ENCODE measurements around the gene UCP2. TPM values are rescaled to one million over a fixed set of nuclear protein-coding genes. Genes with fewer than 3 reads are reported as not detected.

The UCP2 gene
- total and polyA plus RNA-seq, 9 of the 15 experiments (the other 6 are each of a cell fraction or from before 2014, with no cell fraction given), result 19.2 to 216 (median 87.9) TPM

DNA sequence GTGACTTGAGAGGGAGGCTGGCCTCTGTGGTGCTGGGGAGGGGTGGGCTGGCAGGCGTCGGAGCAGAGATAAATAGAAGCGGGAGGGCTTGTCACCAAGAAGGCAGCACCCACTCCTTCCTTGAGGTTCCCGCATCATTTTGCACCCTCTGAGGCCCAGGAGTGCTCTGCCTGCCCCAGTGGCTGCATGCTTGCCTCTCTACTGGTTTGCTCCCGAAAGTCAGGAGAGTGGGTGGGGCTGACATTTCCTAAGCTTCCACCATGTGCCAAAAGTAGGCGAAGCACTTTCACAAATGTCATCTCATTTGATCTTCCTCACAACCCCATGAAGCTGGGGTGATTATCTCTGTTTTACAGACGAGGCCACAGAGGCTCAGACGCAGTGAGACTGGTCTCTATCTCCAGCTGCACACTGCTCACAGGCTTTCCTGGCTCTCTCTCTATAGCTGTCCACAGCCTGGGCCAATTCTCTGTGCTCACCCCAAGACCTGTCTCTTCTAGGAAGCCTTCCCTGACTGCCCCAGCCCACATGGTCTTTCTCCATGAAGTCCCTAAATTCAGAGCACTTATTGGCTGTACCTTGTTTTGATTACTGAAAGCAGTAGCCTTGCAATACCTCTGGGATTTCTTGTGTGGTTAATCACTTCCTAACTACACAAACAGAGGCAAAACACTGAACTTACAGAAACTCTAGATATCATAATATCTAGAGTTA lies 28.9 kb upstream of the UCP2 start (continued):
- peak; percentile 63 for TF ChIP-seq FOSL1 (tag; conservative IDR thresholded peaks at IDR 0.05)
- peak; percentile 91 for TF ChIP-seq MECOM (CRISPR knock-in tag; IDR thresholded peaks at IDR 0.05)
- 0 out of 2 replicates have a peak, but pooled peaks have one; percentile 8 for TF ChIP-seq ZBTB1 (CRISPR knock-in tag; IDR thresholded peaks at IDR 0.05; ENCODE audit: borderline replicate concordance, low read depth)
- peak; percentile 33 for TF ChIP-seq NCOA4 (IDR thresholded peaks at IDR 0.05; ENCODE audit: partially characterized antibody)
- peak; percentile 88 for TF ChIP-seq PTBP1 (IDR thresholded peaks at IDR 0.05; ENCODE audit: low read depth, low read length)
- TF ChIP-seq MEF2D (tag; conservative IDR thresholded peaks at IDR 0.05; ENCODE audit: low read depth), result peak; percentile 85; the same call in 1 of the 2 replicates
- TF ChIP-seq, protein P1, sequence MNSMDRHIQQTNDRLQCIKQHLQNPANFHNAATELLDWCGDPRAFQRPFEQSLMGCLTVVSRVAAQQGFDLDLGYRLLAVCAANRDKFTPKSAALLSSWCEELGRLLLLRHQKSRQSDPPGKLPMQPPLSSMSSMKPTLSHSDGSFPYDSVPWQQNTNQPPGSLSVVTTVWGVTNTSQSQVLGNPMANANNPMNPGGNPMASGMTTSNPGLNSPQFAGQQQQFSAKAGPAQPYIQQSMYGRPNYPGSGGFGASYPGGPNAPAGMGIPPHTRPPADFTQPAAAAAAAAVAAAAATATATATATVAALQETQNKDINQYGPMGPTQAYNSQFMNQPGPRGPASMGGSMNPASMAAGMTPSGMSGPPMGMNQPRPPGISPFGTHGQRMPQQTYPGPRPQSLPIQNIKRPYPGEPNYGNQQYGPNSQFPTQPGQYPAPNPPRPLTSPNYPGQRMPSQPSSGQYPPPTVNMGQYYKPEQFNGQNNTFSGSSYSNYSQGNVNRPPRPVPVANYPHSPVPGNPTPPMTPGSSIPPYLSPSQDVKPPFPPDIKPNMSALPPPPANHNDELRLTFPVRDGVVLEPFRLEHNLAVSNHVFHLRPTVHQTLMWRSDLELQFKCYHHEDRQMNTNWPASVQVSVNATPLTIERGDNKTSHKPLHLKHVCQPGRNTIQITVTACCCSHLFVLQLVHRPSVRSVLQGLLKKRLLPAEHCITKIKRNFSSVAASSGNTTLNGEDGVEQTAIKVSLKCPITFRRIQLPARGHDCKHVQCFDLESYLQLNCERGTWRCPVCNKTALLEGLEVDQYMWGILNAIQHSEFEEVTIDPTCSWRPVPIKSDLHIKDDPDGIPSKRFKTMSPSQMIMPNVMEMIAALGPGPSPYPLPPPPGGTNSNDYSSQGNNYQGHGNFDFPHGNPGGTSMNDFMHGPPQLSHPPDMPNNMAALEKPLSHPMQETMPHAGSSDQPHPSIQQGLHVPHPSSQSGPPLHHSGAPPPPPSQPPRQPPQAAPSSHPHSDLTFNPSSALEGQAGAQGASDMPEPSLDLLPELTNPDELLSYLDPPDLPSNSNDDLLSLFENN (IDR thresholded peaks at IDR 0.05; ENCODE audit: low read depth in 2 of 2, low read length in 2 of 2), result peak in 1 of 2 experiments; percentile 96; a peak in 2 of 4 replicates
- peak; percentile 67 for TF ChIP-seq DACH1 (IDR thresholded peaks at IDR 0.05; ENCODE audit: partially characterized antibody)
- peak; percentile 100 for TF ChIP-seq L3MBTL2 (IDR thresholded peaks at IDR 0.05)
- peak; percentile 90 for TF ChIP-seq NEUROD1 (IDR thresholded peaks at IDR 0.05; ENCODE audit: borderline replicate concordance, low read depth, low read length, partially characterized antibody)
- peak; percentile 6 for TF ChIP-seq POLR3A (IDR thresholded peaks at IDR 0.05; ENCODE audit: borderline replicate concordance, extremely low read depth, insufficient read depth, insufficient read length)
- peak; percentile 88 for TF ChIP-seq ETV5 (CRISPR knock-in tag; IDR thresholded peaks at IDR 0.05; ENCODE audit: low read depth)
- 0 out of 2 replicates have a peak, but pooled peaks have one; percentile 64 for TF ChIP-seq ZNF324 (CRISPR knock-in tag; IDR thresholded peaks at IDR 0.05)
- TF ChIP-seq MXI1 (IDR thresholded peaks at IDR 0.05; ENCODE audit: low read depth, low read length), result peak; percentile 82; the same call in 1 of the 2 replicates
- peak in 1 of 2 experiments; percentile 60; a peak in 1 of 4 replicates for TF ChIP-seq SIN3A (IDR thresholded peaks at IDR 0.05; ENCODE audit: borderline replicate concordance in 2 of 2, control insufficient read depth in 1 of 2, low read depth in 2 of 2, low read length in 2 of 2)
- TF ChIP-seq HSF4 (CRISPR knock-in tag; IDR thresholded peaks at IDR 0.05; ENCODE audit: borderline replicate concordance), result peak; percentile 85; the same call in 1 of the 2 replicates
- TF ChIP-seq, protein P2, sequence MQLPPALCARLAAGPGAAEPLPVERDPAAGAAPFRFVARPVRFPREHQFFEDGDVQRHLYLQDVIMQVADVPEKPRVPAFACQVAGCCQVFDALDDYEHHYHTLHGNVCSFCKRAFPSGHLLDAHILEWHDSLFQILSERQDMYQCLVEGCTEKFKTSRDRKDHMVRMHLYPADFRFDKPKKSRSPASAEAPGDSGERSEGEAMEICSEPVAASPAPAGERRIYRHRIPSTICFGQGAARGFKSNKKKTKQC (CRISPR knock-in tag; IDR thresholded peaks at IDR 0.05), result peak; percentile 56
- TF ChIP-seq ZNF12 (CRISPR knock-in tag; IDR thresholded peaks at IDR 0.05), result no peak
- no peak for TF ChIP-seq ZNF717 (CRISPR knock-in tag; IDR thresholded peaks at IDR 0.05)
- peak; percentile 70 for TF ChIP-seq SMAD1 (IDR thresholded peaks at IDR 0.05; ENCODE audit: low read depth, low read length, partially characterized antibody)
- TF ChIP-seq, protein P3, sequence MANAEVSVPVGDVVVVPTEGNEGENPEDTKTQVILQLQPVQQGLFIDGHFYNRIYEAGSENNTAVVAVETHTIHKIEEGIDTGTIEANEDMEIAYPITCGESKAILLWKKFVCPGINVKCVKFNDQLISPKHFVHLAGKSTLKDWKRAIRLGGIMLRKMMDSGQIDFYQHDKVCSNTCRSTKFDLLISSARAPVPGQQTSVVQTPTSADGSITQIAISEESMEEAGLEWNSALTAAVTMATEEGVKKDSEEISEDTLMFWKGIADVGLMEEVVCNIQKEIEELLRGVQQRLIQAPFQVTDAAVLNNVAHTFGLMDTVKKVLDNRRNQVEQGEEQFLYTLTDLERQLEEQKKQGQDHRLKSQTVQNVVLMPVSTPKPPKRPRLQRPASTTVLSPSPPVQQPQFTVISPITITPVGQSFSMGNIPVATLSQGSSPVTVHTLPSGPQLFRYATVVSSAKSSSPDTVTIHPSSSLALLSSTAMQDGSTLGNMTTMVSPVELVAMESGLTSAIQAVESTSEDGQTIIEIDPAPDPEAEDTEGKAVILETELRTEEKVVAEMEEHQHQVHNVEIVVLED (CRISPR knock-in tag; IDR thresholded peaks at IDR 0.05), result 0 out of 2 replicates have a peak, but pooled peaks have one; percentile 16

Data from K562 (cell line).